ENCODE data around the gene FAH. TPM values are rescaled to one million over a fixed set of nuclear protein-coding genes. Genes with fewer than 3 reads are reported as not detected.

The FAH gene
- total and polyA plus RNA-seq, 9 of the 15 experiments (the other 6 are each of a cell fraction or from before 2014, with no cell fraction given), result 66.8 to 310 (median 103) TPM

DNA sequence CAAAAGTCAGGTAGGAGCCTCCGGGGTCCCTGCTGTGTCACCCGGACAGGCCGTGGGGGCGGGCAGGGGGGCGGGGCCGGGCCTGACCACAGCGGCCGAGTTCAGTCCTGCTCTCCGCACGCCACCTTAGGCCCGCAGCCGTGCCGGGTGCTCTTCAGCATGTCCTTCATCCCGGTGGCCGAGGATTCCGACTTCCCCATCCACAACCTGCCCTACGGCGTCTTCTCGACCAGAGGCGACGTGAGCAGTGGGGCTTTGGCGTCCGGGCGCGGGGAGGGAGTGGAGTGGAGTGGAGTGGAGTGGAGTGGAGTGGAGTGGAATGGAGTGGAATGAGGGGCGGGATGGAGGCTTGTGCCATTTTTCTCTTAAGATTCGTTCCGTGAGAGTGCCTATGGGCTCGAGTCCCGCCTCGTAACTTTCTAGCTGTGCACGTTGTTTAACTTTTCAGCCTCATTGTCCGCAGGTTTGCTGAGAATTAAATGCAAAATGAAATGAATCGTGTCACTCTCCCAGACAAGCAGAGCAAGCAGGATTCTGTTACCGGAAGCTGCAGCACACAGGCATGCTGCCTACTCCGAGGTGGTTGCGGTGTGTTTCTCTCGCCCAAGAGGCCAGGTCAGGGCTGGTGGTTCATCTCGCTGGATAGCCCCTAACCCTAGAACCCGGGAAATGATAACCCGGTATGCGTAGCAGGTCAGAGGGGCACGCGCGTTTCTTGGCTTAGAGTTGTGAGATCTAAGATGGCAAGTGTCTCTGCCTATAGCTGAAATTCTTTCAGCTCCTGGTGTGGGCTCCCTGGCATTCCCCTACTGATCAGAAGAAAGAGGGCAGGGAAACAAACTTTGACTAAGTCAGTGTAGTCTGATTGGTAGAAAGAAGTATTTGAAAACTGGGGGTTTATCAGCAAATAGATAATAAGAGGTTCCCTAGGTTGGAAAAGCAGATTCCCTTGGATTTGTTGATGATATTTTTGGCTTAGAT is at the start of gene FAH (continued):
- peak; percentile 64 for TF ChIP-seq ELF1 (tag; IDR thresholded peaks at IDR 0.05)
- TF ChIP-seq ZNF583 (CRISPR knock-in tag; IDR thresholded peaks at IDR 0.05), result no peak
- TF ChIP-seq CREM (IDR thresholded peaks at IDR 0.05; ENCODE audit: low read depth), result peak; percentile 29; the same call in 1 of the 2 replicates
- no peak for TF ChIP-seq SMARCB1 (IDR thresholded peaks at IDR 0.05; ENCODE audit: insufficient read length, low read depth)
- TF ChIP-seq MAZ (CRISPR knock-in tag; conservative IDR thresholded peaks at IDR 0.05 in 1 of 2, IDR thresholded peaks at IDR 0.05 in 1 of 2), result peak; percentile 63 to 82
- no peak for TF ChIP-seq CHD4 (IDR thresholded peaks at IDR 0.05; ENCODE audit: insufficient read depth, insufficient replicate concordance, low read depth, low read length, poor library complexity, severe bottlenecking)
- TF ChIP-seq SRSF9 (IDR thresholded peaks at IDR 0.05; ENCODE audit: borderline replicate concordance, low read depth, low read length), result no peak
- no peak for TF ChIP-seq MCM3 (IDR thresholded peaks at IDR 0.05)
- TF ChIP-seq KDM2B (CRISPR knock-in tag; IDR thresholded peaks at IDR 0.05), result 0 out of 2 replicates have a peak, but pooled peaks have one; percentile 53
- TF ChIP-seq, protein P1, sequence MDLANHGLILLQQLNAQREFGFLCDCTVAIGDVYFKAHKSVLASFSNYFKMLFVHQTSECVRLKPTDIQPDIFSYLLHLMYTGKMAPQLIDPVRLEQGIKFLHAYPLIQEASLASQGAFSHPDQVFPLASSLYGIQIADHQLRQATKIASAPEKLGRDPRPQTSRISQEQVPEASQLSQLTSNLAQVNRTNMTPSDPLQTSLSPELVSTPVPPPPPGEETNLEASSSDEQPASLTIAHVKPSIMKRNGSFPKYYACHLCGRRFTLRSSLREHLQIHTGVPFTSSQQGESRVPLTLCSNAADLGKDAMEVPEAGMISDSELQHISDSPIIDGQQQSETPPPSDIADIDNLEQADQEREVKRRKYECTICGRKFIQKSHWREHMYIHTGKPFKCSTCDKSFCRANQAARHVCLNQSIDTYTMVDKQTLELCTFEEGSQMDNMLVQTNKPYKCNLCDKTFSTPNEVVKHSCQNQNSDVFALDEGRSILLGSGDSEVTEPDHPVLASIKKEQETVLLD (IDR thresholded peaks at IDR 0.05), result peak; percentile 63; the same call in 1 of the 2 replicates
- no peak for TF ChIP-seq FOXJ3 (CRISPR knock-in tag; IDR thresholded peaks at IDR 0.05)
- TF ChIP-seq, protein P2, sequence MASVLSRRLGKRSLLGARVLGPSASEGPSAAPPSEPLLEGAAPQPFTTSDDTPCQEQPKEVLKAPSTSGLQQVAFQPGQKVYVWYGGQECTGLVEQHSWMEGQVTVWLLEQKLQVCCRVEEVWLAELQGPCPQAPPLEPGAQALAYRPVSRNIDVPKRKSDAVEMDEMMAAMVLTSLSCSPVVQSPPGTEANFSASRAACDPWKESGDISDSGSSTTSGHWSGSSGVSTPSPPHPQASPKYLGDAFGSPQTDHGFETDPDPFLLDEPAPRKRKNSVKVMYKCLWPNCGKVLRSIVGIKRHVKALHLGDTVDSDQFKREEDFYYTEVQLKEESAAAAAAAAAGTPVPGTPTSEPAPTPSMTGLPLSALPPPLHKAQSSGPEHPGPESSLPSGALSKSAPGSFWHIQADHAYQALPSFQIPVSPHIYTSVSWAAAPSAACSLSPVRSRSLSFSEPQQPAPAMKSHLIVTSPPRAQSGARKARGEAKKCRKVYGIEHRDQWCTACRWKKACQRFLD (CRISPR knock-in tag; IDR thresholded peaks at IDR 0.05), result peak; percentile 26; the same call in 1 of the 2 replicates
- TF ChIP-seq L3MBTL2 (IDR thresholded peaks at IDR 0.05), result peak; percentile 34; the same call in 1 of the 2 replicates
- TF ChIP-seq RB1 (IDR thresholded peaks at IDR 0.05; ENCODE audit: low read depth), result peak; percentile 57
- peak; percentile 14 for TF ChIP-seq TAF1 (IDR thresholded peaks at IDR 0.05; ENCODE audit: control insufficient read depth, extremely low read depth, insufficient read depth, low read length, severe bottlenecking)
- TF ChIP-seq ZFX (CRISPR knock-in tag; IDR thresholded peaks at IDR 0.05), result peak; percentile 75
- TF ChIP-seq, protein P3, sequence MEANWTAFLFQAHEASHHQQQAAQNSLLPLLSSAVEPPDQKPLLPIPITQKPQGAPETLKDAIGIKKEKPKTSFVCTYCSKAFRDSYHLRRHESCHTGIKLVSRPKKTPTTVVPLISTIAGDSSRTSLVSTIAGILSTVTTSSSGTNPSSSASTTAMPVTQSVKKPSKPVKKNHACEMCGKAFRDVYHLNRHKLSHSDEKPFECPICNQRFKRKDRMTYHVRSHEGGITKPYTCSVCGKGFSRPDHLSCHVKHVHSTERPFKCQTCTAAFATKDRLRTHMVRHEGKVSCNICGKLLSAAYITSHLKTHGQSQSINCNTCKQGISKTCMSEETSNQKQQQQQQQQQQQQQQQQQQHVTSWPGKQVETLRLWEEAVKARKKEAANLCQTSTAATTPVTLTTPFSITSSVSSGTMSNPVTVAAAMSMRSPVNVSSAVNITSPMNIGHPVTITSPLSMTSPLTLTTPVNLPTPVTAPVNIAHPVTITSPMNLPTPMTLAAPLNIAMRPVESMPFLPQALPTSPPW (CRISPR knock-in tag; IDR thresholded peaks at IDR 0.05), result peak; percentile 84
- 0 out of 2 replicates have a peak, but pooled peaks have one; percentile 30 for TF ChIP-seq HDAC2 (IDR thresholded peaks at IDR 0.05)
- TF ChIP-seq FIP1L1 (IDR thresholded peaks at IDR 0.05; ENCODE audit: low read depth, low read length, poor library complexity, severe bottlenecking), result peak; percentile 48
- TF ChIP-seq KDM5B (IDR thresholded peaks at IDR 0.05; ENCODE audit: insufficient replicate concordance, low read depth, low read length), result peak; percentile 13
- TF ChIP-seq TAF7 (tag; IDR thresholded peaks at IDR 0.05), result 0 out of 2 replicates have a peak, but pooled peaks have one; percentile 52
- peak; percentile 48; the same call in 1 of the 2 replicates for TF ChIP-seq PHF8 (IDR thresholded peaks at IDR 0.05; ENCODE audit: borderline replicate concordance, low read length)
- TF ChIP-seq TBP (optimal IDR thresholded peaks at IDR 0.05; ENCODE audit: low read depth, low read length), result peak; percentile 63

Data from K562 (cell line).